Trophoblast cell (in vitro differentiated cells and primary cell): ENCODE results near the gene USP20.
A peak's percentile ranks its signal among the peaks of the same experiment; 100 is the strongest.

ENCODE experiments used
- DNase-seq, 2 donors: peaks; one replicate each; pipeline ENCODE4 v3.0.0-alpha.2; 2016
- H2AFZ ChIP-seq: 2 replicates; pipeline ENCODE4 v1.6.1; 2013; ENCODE audit warnings: low read length, moderate library complexity, mild to moderate bottlenecking; ENCODE audit not compliant: insufficient read depth, poor library complexity
- H2AK5ac ChIP-seq: 2 replicates; pipeline ENCODE4 v1.6.1; 2013; ENCODE audit warnings: mild to moderate bottlenecking, low read length
- H2BK120ac ChIP-seq: 2 replicates; pipeline ENCODE4 v1.6.1; 2013; ENCODE audit warnings: low read length, mild to moderate bottlenecking, moderate library complexity; ENCODE audit not compliant: insufficient read depth, poor library complexity
- H2BK12ac ChIP-seq: 2 replicates; pipeline ENCODE4 v1.6.1; 2013; ENCODE audit warnings: mild to moderate bottlenecking, low read length, moderate library complexity
- H2BK5ac ChIP-seq: 2 replicates; pipeline ENCODE4 v1.6.1; 2013; ENCODE audit warnings: low read length, low read depth, moderate library complexity, mild to moderate bottlenecking; ENCODE audit not compliant: poor library complexity
- H3K14ac ChIP-seq: 2 replicates; pipeline ENCODE4 v1.6.1; 2013; ENCODE audit warnings: mild to moderate bottlenecking, low read length
- H3K18ac ChIP-seq: 2 replicates; pipeline ENCODE4 v1.6.1; 2013; ENCODE audit warnings: mild to moderate bottlenecking, low read length
- H3K23ac ChIP-seq: 2 replicates; pipeline ENCODE4 v1.6.1; 2013; ENCODE audit warnings: low read length
- H3K27ac ChIP-seq: 2 replicates; pipeline ENCODE4 v1.5.1; 2013; ENCODE audit warnings: low read depth, mild to moderate bottlenecking, inconsistent platforms, low read length, moderate library complexity
- H3K27me3 ChIP-seq: 2 replicates; pipeline ENCODE4 v1.6.1; 2013; ENCODE audit warnings: inconsistent platforms, mild to moderate bottlenecking, low read length, moderate library complexity; ENCODE audit not compliant: insufficient read depth
- H3K36me3 ChIP-seq, 2 experiments: 1 replicate in 1 of 2; 2 replicates in 1 of 2; pipeline ENCODE4 v1.6.1; 2013; ENCODE audit warnings: low read length in 2 of 2, mild to moderate bottlenecking in 2 of 2, moderate library complexity in 1 of 2; ENCODE audit not compliant: insufficient read depth in 2 of 2, control insufficient read depth in 1 of 2
- H3K4ac ChIP-seq: 2 replicates; pipeline ENCODE4 v1.6.1; 2013; ENCODE audit warnings: low read depth, mild to moderate bottlenecking, low read length, moderate library complexity
- H3K4me1 ChIP-seq, 2 experiments: 1 replicate in 1 of 2; 2 replicates in 1 of 2; pipeline ENCODE4 v1.6.1; 2013; ENCODE audit warnings: low read length in 2 of 2, mild to moderate bottlenecking in 2 of 2, moderate library complexity in 1 of 2; ENCODE audit not compliant: insufficient read depth in 2 of 2, control insufficient read depth in 1 of 2
- H3K4me2 ChIP-seq: 2 replicates; pipeline ENCODE4 v1.6.1; 2013; ENCODE audit warnings: inconsistent platforms, mild to moderate bottlenecking, low read length, moderate library complexity
- H3K4me3 ChIP-seq: 2 replicates; pipeline ENCODE4 v1.5.1; 2013; ENCODE audit warnings: mild to moderate bottlenecking, low read depth, low read length, inconsistent platforms
- H3K79me1 ChIP-seq: one replicate; pipeline ENCODE4 v1.6.1; 2013; ENCODE audit warnings: low read length
- H3K79me2 ChIP-seq: 2 replicates; pipeline ENCODE4 v1.6.1; 2013; ENCODE audit warnings: low read length, mild to moderate bottlenecking; ENCODE audit not compliant: control insufficient read depth, insufficient read depth, poor library complexity
- H3K9ac ChIP-seq: 2 replicates; pipeline ENCODE4 v1.6.1; 2013; ENCODE audit warnings: mild to moderate bottlenecking, low read length
- H3K9me3 ChIP-seq: 2 replicates; pipeline ENCODE4 v1.6.1; 2013; ENCODE audit warnings: low read depth, mild to moderate bottlenecking, control low read depth, inconsistent platforms, low read length; ENCODE audit not compliant: insufficient read depth
- H4K12ac ChIP-seq: 2 replicates; pipeline ENCODE4 v1.6.1; 2013; ENCODE audit warnings: low read depth, mild to moderate bottlenecking, low read length, moderate library complexity
- H4K8ac ChIP-seq: 2 replicates; pipeline ENCODE4 v1.6.1; 2013; ENCODE audit warnings: low read depth, mild to moderate bottlenecking, low read length, moderate library complexity
- H4K91ac ChIP-seq: one replicate; pipeline ENCODE4 v1.6.1; 2013; ENCODE audit warnings: low read depth, mild to moderate bottlenecking, low read length, moderate library complexity
- WGBS: extraction: QIAGEN DNeasy Blood & Tissue Kit; methylation state at CpG from one replicate; pipeline ENCODE4 v1.1.7; 2013; ENCODE audit warnings: missing lambda C conversion rate; ENCODE audit not compliant: insufficient read length, insufficient coverage; ENCODE audit errors: extremely low coverage; 5-methylcytosine and 5-hydroxymethylcytosine counted together

USP20 gene

GRCh38 chr9:129909851-129910250 lies 74.6 kb downstream of the USP20 start:
- H4K91ac ChIP-seq: no peak overlapping the region
- H3K9me3 ChIP-seq: no peaks in the 10 kb centered on the region
- H3K4me3 ChIP-seq: no peak overlapping the region
- H2BK120ac ChIP-seq: no peak overlapping the region
- H3K9ac ChIP-seq: no peak overlapping the region
- H2BK5ac ChIP-seq: no peak overlapping the region
- H3K36me3 ChIP-seq: peaks cover 2 to 3% of the 10 kb centered on the region in 2 experiments
- H3K79me2 ChIP-seq: no peaks in the 10 kb centered on the region
- no peak overlapping the region for H4K12ac ChIP-seq
- H3K18ac ChIP-seq: no peak overlapping the region
- H3K4ac ChIP-seq: no peak overlapping the region
- no peak for DNase-seq
- H2AK5ac ChIP-seq: no peak overlapping the region
- H4K8ac ChIP-seq: no peak overlapping the region
- no peak overlapping the region for H3K23ac ChIP-seq
- H3K27ac ChIP-seq: no peak overlapping the region
- H3K4me2 ChIP-seq: no peak overlapping the region
- peaks cover 0 to 3% of the 10 kb centered on the region in 2 experiments for H3K4me1 ChIP-seq
- WGBS: no CpG with 5 or more reads among the region's 9 CpGs
- no peak overlapping the region for H3K14ac ChIP-seq
- no peak overlapping the region for H2BK12ac ChIP-seq
- H3K79me1 ChIP-seq: no peaks in the 10 kb centered on the region
- H2AFZ ChIP-seq: no peak overlapping the region
- H3K27me3 ChIP-seq: no peaks in the 10 kb centered on the region

DNA sequence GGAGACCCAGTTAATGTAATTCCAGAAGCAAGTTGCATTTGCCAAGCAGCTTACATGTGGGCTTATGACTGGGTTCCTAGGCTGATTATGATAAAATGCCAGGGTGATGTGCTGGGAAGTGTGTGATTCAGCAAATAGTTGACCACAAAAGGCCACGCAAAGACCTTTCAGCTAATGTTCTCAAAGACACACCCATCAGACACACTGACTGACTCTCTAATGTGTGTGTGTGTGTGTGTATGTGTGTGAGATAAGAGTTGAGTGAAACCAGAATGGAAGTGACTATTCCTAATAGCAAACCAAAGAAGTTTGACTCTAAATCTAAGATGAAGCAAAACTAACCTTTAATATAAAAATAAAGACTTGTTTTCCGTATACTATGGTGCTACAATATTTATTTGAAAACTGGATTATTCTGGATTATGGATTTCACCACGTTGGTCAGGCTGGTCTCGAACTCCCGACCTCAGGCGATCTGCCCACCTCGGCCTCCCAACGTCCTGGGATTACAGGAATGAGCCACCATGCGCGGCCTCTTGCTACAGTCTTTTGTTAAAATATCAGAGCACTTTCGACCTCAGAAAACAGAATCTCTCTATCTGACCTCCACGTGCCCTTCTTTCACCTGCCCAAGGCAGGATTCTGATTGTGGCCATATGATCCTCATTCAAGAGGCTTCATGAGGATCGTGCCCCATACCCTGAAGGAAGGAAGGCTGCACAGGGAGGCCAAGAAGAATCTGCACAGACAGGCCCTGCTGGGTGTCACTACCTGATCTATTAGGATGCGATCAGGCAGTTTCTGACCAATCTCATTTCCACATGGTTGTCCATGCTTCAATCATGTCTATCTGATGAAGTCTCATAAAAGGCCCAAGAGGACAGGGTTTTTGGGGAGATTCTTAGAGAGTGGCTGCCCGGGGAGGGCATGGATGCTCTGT lies 75.6 kb downstream of the USP20 start:
- Histone ChIP-seq H2BK12ac (no peak overlapping the region), H3K18ac (no peak overlapping the region), H3K27me3 (no peaks in the 10 kb centered on the region), H3K9ac (no peak overlapping the region), H3K4me3 (no peak overlapping the region), H3K79me2 (no peaks in the 10 kb centered on the region), H3K9me3 (no peaks in the 10 kb centered on the region), H4K12ac (no peak overlapping the region), H2AFZ (no peak overlapping the region), H3K36me3 (peaks cover 2 to 3% of the 10 kb centered on the region in 2 experiments), H3K14ac (no peak overlapping the region), H3K4me1 (peaks cover 0 to 3% of the 10 kb centered on the region in 2 experiments), H3K23ac (no peak overlapping the region), H2BK5ac (no peak overlapping the region), H3K79me1 (no peaks in the 10 kb centered on the region), H2BK120ac (no peak overlapping the region), H4K91ac (no peak overlapping the region), H3K4ac (no peak overlapping the region), H3K4me2 (no peak overlapping the region), H4K8ac (no peak overlapping the region), H3K27ac (no peak overlapping the region), H2AK5ac (no peak overlapping the region)
- WGBS: no CpG with 5 or more reads among the region's 15 CpGs
- DNase-seq: peak; percentile 87 to 89

DNA sequence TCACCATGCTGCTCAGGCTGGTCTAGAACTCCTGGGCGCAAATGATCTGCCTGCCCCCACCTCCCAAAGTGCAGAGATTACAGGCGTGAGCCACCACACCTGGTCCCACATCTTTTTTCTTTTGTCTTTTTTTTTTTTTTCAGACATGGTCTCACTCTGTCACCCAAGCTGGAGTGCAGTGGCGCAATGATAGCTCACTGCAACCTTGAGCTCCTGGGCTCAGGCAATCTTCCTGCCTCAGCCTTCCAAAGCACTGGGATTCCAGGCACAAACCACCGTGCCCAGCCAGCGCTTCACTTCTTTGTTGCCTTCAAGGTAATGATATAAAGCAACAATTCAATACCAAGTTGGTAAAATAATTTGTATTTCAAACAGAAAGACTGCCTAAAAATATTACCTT lies 78.8 kb downstream of the USP20 start:
- no peak overlapping the region for H2AFZ ChIP-seq
- no peak overlapping the region for H4K91ac ChIP-seq
- H3K14ac ChIP-seq: no peak overlapping the region
- H3K79me1 ChIP-seq: no peaks in the 10 kb centered on the region
- no peak overlapping the region for H3K4me3 ChIP-seq
- H2BK5ac ChIP-seq: no peak overlapping the region
- no peaks in the 10 kb centered on the region for H3K79me2 ChIP-seq
- H3K23ac ChIP-seq: no peak overlapping the region
- peaks cover 2 to 4% of the 10 kb centered on the region in 2 experiments for H3K36me3 ChIP-seq
- no peak overlapping the region for H3K18ac ChIP-seq
- H2AK5ac ChIP-seq: no peak overlapping the region
- H3K27ac ChIP-seq: no peak overlapping the region
- H3K4ac ChIP-seq: no peak overlapping the region
- H2BK12ac ChIP-seq: no peak overlapping the region
- H4K8ac ChIP-seq: no peak overlapping the region
- no peaks in the 10 kb centered on the region for H3K9me3 ChIP-seq
- no peak for DNase-seq
- H4K12ac ChIP-seq: no peak overlapping the region
- WGBS: no CpG with 5 or more reads among the region's 5 CpGs
- H3K4me2 ChIP-seq: no peak overlapping the region
- no peaks in the 10 kb centered on the region for H3K27me3 ChIP-seq
- H3K4me1 ChIP-seq: peaks cover 0 to 3% of the 10 kb centered on the region in 2 experiments
- H2BK120ac ChIP-seq: no peak overlapping the region
- H3K9ac ChIP-seq: no peak overlapping the region

DNA sequence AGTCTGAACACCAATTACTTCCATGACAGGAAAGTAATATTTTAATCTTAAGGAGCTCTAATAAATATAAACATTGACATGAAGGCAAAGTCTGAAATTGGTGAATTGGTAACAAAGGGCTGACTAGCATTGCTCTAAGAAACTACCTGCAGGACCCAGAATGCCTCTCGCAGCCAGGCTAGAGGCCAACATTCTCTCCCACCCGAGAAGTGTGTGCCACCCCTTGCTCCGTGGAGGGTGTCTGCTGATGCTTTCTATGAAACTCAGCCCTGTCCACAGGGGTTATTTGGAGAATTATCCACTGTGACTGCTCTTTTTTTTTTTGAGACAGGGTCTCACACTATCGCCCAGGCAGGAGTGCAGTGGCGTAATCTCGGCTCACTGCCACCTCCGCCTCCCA lies 81.4 kb downstream of the USP20 start:
- no peak overlapping the region for H3K4ac ChIP-seq
- peaks cover 2 to 4% of the 10 kb centered on the region in 2 experiments for H3K36me3 ChIP-seq
- no peak overlapping the region for H2BK12ac ChIP-seq
- H2AK5ac ChIP-seq: no peak overlapping the region
- H3K4me1 ChIP-seq: no peaks in the 10 kb centered on the region
- no CpG with 5 or more reads among the region's 7 CpGs for WGBS
- H2BK120ac ChIP-seq: no peak overlapping the region
- H4K91ac ChIP-seq: no peak overlapping the region
- H3K27me3 ChIP-seq: no peaks in the 10 kb centered on the region
- no peak overlapping the region for H3K4me2 ChIP-seq
- no peak overlapping the region for H3K4me3 ChIP-seq
- no peak overlapping the region for H3K23ac ChIP-seq
- no peak overlapping the region for H3K14ac ChIP-seq
- no peak overlapping the region for H4K12ac ChIP-seq
- H3K79me1 ChIP-seq: no peaks in the 10 kb centered on the region
- H3K9ac ChIP-seq: no peak overlapping the region
- H3K27ac ChIP-seq: no peak overlapping the region
- no peak for DNase-seq
- no peak overlapping the region for H2AFZ ChIP-seq
- no peak overlapping the region for H4K8ac ChIP-seq
- no peaks in the 10 kb centered on the region for H3K79me2 ChIP-seq
- no peak overlapping the region for H3K18ac ChIP-seq
- no peak overlapping the region for H2BK5ac ChIP-seq
- no peaks in the 10 kb centered on the region for H3K9me3 ChIP-seq
